Epithelial cell of proximal tubule (primary cell): ENCODE measurements around the gene TMEM63B. TPM values are rescaled to one million over a fixed set of nuclear protein-coding genes. Genes with fewer than 3 reads are reported as not detected.
"Not testable (repeated sequence)": the region's sequence is repeated elsewhere in the genome, so short reads cannot be mapped to it uniquely, and the experiment has no call there.

Source experiments
- DNase-seq: peaks from one replicate; pipeline ENCODE4 v3.0.0-alpha.2; 2011; ENCODE audit warnings: low read depth
- H3K4me3 ChIP-seq: 2 replicates; pipeline ENCODE4 v1.5.1; 2011; ENCODE audit warnings: low read depth, mild to moderate bottlenecking, low read length
- CTCF ChIP-seq: conservative IDR thresholded peaks from 2 replicates; pipeline ENCODE4 v1.5.1; 2012; ENCODE audit warnings: low read depth, mild to moderate bottlenecking, low read length
- total RNA-seq: library from RNA; depleted of rRNA; stranded (reverse); fragments of >200 nt; gene quantifications from 2 replicates; pipeline ENCODE4 v1.2.3, GENCODE V29; 2015

The TMEM63B gene
- total RNA-seq, 1 donor from 2014 or later = 47.9 TPM

DNA sequence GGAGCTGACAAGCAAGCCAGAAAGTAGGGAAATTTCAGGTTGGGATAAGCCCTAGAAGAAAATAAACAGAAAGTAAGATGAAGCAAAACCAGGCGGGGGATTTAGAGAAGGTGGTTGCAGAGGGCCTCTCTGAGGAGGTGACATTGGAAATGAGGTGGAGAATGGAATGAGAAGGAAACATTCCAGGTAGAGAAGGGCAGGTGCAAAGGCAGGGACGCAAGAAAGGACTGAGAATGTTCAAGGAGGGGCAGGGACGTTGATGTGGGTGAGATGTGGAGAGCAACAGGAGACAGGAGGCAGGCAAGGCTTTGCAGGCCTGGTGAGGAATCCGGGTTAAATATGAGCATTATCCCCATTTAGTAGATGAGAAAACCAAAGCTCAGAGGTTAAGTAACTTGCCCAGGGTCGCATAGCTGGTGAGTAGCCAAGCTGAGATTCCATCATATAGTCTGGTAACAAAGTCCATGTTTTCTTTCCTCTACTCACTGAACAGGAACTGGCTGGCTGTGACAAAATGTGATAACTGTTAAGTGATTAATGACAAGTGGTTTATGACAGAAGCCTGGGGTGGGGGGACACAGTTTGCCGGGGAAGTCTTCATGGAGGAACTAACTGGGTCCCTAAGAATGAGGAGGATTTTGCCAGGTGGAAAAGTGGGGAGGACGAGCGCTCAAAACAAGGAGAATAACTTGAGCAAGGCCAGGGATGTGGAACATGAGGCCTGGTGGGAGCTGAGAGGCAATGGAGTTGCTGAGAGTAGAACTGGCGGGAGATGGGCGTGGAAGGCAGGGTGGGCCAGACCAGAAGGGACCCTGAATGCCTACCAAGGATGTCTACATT, 32.7 kb upstream of the TMEM63B start:
- DNase-seq = no peak
- no peak for TF ChIP-seq CTCF
- no peak overlapping the region for H3K4me3 ChIP-seq

- H3K4me3 ChIP-seq, DNase-seq: not testable (repeated sequence)
These were observed 32.1 kb upstream of the TMEM63B start for GRCh38 chr6:44095243-44095623.

- TF ChIP-seq CTCF = peak; percentile 83
- no peak overlapping the region for H3K4me3 ChIP-seq
- no peak for DNase-seq
These were observed 30.7 kb upstream of the TMEM63B start for GRCh38 chr6:44096612-44097011.

GRCh38 chr6:44097782-44098317, 29.5 kb upstream of the TMEM63B start:
- no peak for TF ChIP-seq CTCF
- no peak for DNase-seq
- no peak overlapping the region for H3K4me3 ChIP-seq

DNA sequence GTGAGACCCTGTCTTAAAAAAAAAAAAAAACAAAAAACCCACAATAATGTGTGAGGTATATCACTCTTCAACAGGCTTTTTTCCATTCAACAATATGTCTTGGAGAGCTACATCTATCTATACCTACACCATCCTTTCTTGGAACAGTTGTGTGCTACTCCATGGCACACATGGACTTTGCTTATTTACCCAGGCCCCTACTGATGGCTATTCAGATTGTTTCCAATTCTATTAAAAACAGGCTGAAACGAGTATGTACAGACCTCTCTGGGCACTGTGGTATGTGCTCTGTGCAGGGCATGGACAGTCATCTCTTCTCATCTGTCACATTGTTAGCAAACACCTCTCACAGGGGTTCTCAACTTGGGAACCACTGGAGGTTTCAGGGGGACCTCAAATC, 28.2 kb upstream of the TMEM63B start:
- no peak overlapping the region for H3K4me3 ChIP-seq
- DNase-seq = no peak
- TF ChIP-seq CTCF = no peak

- H3K4me3 ChIP-seq = no peak overlapping the region
- no peak for DNase-seq
- peak; percentile 83 for TF ChIP-seq CTCF
These were observed 27.2 kb upstream of the TMEM63B start for GRCh38 chr6:44100088-44100550.

DNA sequence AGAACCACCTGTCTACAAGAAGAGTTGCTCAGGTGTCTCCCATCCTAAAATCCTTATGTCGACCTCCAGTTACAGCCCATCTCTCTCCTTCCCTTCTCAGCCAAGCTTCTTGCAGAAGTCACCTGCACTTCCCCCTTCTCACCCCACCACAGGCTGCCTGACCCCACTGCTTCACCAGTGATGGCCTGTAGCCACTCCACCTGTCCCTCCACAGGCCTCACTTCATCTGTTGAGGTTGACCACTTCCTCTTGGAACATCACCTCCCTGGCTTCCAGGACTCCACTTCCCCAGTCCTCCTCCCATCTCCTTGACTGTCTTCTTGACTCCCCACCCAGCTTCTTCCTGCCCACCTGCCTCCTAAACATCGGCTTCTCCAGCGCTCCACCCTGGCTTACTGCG, 25.5 kb upstream of the TMEM63B start:
- H3K4me3 ChIP-seq = no peak overlapping the region
- TF ChIP-seq CTCF = no peak
- DNase-seq = no peak
